Kidney capillary endothelial cell (primary cell): Measurements from ENCODE around the gene GPATCH2L.

ENCODE experiments used
- DNase-seq: peaks from one replicate; pipeline ENCODE4 v3.0.0-alpha.2; 2018; ENCODE audit warnings: low spot score

Gene GPATCH2L

GRCh38 chr14:76151398-76152332 is at the start of gene GPATCH2L:
GPATCH2L (plus strand) TSS chr14:76151922; CDS start chr14:76154364, 2,442 bp downstream.
- DNase-seq = peak; percentile 81

GRCh38 chr14:76104802-76105355 is 46.8 kb upstream of the GPATCH2L start:
- no peak for DNase-seq

- DNase-seq = no peak
These were observed 45.5 kb upstream of the GPATCH2L start for GRCh38 chr14:76106188-76106587.

GRCh38 chr14:76109087-76109880 is 42.4 kb upstream of the GPATCH2L start:
- DNase-seq = no peak

GRCh38 chr14:76112889-76113624 is 38.7 kb upstream of the GPATCH2L start:
- DNase-seq = no peak

- DNase-seq = no peak
These were observed 38.0 kb upstream of the GPATCH2L start for GRCh38 chr14:76113691-76114090.

GRCh38 chr14:76115010-76115422 is 36.7 kb upstream of the GPATCH2L start:
- DNase-seq = no peak

- no peak for DNase-seq
These were observed 33.8 kb upstream of the GPATCH2L start for GRCh38 chr14:76117789-76118484.

GRCh38 chr14:76118594-76118993 is 33.1 kb upstream of the GPATCH2L start:
- no peak for DNase-seq

GRCh38 chr14:76121089-76121748 is 30.5 kb upstream of the GPATCH2L start:
- DNase-seq = no peak

GRCh38 chr14:76123426-76124225 is 28.1 kb upstream of the GPATCH2L start:
- no peak for DNase-seq

- no peak for DNase-seq
These were observed 26.2 kb upstream of the GPATCH2L start for GRCh38 chr14:76125511-76125910.

GRCh38 chr14:76126076-76126475 is 25.6 kb upstream of the GPATCH2L start:
- no peak for DNase-seq

GRCh38 chr14:76129851-76130576 is 21.7 kb upstream of the GPATCH2L start:
- DNase-seq = no peak

- DNase-seq = no peak
These were observed 20.4 kb upstream of the GPATCH2L start for GRCh38 chr14:76131071-76131965.

GRCh38 chr14:76133103-76133502 is 18.6 kb upstream of the GPATCH2L start:
- peak; percentile 14 for DNase-seq

- DNase-seq = no peak
These were observed 17.5 kb upstream of the GPATCH2L start for GRCh38 chr14:76134231-76134630.

- no peak for DNase-seq
These were observed 16.0 kb upstream of the GPATCH2L start for GRCh38 chr14:76135722-76136121.
